Peyer's patch (tissue), 4 donors: ENCODE data around the gene MRI1. TPM values are rescaled to one million over a fixed set of nuclear protein-coding genes. Genes with fewer than 3 reads are reported as not detected.
A peak's percentile ranks its signal among the peaks of the same experiment; 100 is the strongest.
"Not testable (repeated sequence)": the region's sequence is repeated elsewhere in the genome, so short reads cannot be mapped to it uniquely, and the experiment has no call there.

Source experiments
- DNase-seq, 3 donors: peaks; one replicate each; pipeline ENCODE4 v3.0.0-alpha.2; 2017 to 2019
- H3K27ac ChIP-seq, 4 donors: fragments of 200-600 bp; sonication (generic); one replicate each; pipeline ENCODE4 v1.5.1; 2016 to 2019
- H3K27me3 ChIP-seq, 2 donors: fragments of 200-600 bp; sonication (generic); one replicate each; pipeline ENCODE4 v1.5.1; 2019
- H3K36me3 ChIP-seq, 3 donors: fragments of 200-600 bp; sonication (generic); one replicate each; pipeline ENCODE4 v1.5.1; 2016 to 2019
- H3K4me1 ChIP-seq, 4 donors: fragments of 200-600 bp; sonication (generic); one replicate each; pipeline ENCODE4 v1.5.1; 2016 to 2019
- H3K4me3 ChIP-seq, 4 donors: fragments of 200-600 bp; sonication (generic); 1 replicate in 3 of 4; 2 replicates in 1 of 4; pipeline ENCODE4 v1.5.1; 2016 to 2019; ENCODE audit warnings: mild to moderate bottlenecking in 1 of 4
- H3K9me3 ChIP-seq, 4 donors: fragments of 200-600 bp; sonication (generic); one replicate each; pipeline ENCODE4 v1.5.1; 2016 to 2019; ENCODE audit warnings: mild to moderate bottlenecking in 1 of 4
- POLR2A ChIP-seq, 2 donors: fragments of 450-650 bp; IDR thresholded peaks; one replicate each; pipeline ENCODE4 v1.5.1; 2017; ENCODE audit warnings: antibody characterized with exemption in 2 of 2, mild to moderate bottlenecking in 2 of 2, moderate library complexity in 2 of 2
- total RNA-seq, 4 donors: library from RNA; depleted of rRNA; stranded (reverse); fragments of >200 nt; gene quantifications; one replicate each; pipeline ENCODE4 v1.1.0, GENCODE V29; 2016
- TF ChIP-seq, protein P1 (sequence below), 6 experiments: fragments of 450-650 bp in 4 of 6; fragments of 200-600 bp in 2 of 6; sonication (generic) in 1 of 6; IDR thresholded peaks; one replicate each; pipeline ENCODE4 v1.5.1; 2017 to 2019; ENCODE audit warnings: antibody characterized with exemption in 6 of 6, mild to moderate bottlenecking in 3 of 6, moderate library complexity in 1 of 6

Gene MRI1
- total RNA-seq, 4 donors from 2014 or later, result 59.2 to 126 (median 95.7) TPM

DNA sequence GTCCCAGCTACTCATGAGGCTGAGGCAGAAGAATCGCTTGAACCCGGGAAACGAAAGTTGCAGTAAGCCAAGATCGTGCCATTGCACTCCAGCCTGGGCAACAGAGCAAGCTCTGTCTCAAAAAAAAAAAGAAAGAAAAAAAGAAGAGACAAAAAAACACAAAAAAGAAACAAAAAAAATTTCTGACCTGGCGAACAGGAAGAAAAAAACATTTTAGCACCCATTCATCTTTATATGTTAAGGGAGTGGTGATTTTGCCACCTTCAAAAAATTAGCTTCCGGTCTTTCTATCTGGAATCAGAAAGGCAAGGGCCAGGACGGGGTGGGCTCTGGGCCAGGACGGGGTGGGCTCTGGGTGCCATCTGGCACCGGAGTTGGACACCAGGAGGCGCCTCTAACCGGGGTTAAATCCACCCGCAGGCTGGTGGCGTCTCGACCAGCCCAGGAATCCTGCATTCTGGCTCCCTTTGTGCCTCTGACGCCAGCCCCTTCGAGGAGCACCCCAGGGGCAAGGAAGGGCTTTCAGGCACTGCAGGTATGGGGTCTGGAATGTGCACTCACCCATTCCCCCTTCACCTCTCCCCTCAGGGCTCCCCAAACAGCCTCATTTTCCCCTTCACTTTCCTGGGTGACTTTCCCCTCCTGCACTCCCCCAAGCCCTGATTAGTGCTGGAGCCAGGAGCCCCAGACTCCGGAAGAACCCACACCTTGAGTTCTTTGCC is 20.6 kb downstream of the MRI1 start:
- peaks cover 0 to 36% (median 22%) of the 10 kb centered on the region in 4 donors for H3K4me1 ChIP-seq
- TF ChIP-seq, protein P1, sequence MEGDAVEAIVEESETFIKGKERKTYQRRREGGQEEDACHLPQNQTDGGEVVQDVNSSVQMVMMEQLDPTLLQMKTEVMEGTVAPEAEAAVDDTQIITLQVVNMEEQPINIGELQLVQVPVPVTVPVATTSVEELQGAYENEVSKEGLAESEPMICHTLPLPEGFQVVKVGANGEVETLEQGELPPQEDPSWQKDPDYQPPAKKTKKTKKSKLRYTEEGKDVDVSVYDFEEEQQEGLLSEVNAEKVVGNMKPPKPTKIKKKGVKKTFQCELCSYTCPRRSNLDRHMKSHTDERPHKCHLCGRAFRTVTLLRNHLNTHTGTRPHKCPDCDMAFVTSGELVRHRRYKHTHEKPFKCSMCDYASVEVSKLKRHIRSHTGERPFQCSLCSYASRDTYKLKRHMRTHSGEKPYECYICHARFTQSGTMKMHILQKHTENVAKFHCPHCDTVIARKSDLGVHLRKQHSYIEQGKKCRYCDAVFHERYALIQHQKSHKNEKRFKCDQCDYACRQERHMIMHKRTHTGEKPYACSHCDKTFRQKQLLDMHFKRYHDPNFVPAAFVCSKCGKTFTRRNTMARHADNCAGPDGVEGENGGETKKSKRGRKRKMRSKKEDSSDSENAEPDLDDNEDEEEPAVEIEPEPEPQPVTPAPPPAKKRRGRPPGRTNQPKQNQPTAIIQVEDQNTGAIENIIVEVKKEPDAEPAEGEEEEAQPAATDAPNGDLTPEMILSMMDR (IDR thresholded peaks at IDR 0.05), result peak; percentile 41 to 71 (median 70)
- TF ChIP-seq POLR2A (IDR thresholded peaks at IDR 0.05), result no peak
- DNase-seq, result peak; percentile 71 to 88 (median 83)

DNA sequence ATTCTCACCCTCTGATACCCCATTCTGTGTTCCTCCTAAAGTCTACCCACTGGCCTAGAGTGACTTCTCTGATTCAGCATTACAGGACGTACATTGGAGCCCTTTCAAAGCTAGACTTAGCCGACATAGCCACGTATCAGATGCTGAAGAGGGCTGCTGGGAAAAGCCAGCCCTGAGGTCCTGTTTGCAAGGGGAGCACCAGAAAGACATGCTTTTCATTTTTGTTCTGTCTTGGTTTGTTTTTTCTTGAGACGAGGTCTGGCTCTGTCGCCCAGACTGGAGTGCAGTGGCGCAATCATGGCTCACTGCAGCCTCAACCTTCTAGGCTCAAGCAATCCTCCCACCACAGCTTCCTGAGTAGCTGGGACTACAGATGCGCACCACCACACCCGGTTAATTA is 24.7 kb downstream of the MRI1 start:
- peak in 2 of 3 donors; percentile 66 to 77 for DNase-seq

More for the DNA sequence above, 20.6 kb downstream of the MRI1 start:
- H3K4me3 ChIP-seq, result peak overlapping the region in 1 of 4 donors; percentile 15
- H3K36me3 ChIP-seq, result no peaks in the 10 kb centered on the region
- peak overlapping the region in 1 of 4 donors; percentile 47 for H3K27ac ChIP-seq
- H3K9me3 ChIP-seq, result no peaks in the 10 kb centered on the region
- no peaks in the 10 kb centered on the region for H3K27me3 ChIP-seq

DNA sequence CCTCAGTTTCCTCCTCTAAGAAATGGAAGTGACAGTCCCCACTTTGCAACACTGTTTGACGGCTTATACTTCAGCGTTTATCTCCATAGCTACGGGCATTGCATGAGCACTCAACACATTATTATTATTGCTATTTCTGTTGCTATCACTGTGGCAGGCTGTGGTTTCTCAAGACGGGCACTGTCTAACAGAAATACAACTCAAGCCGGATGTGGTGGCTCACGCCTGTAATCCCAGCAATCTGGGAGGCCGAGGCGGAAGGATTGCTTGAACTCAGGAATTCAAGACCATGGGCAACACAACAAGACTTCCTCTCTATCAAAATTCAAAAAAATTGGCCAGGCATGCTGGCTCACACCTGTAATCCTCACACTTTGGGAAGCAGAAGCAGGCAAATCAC is 26.0 kb downstream of the MRI1 start:
- TF ChIP-seq, protein P1 (IDR thresholded peaks at IDR 0.05), result no peak
- no peak for TF ChIP-seq POLR2A (IDR thresholded peaks at IDR 0.05)
- no peaks in the 10 kb centered on the region for H3K36me3 ChIP-seq
- DNase-seq, result no peak
- H3K27me3 ChIP-seq, result no peaks in the 10 kb centered on the region
- no peak overlapping the region for H3K4me3 ChIP-seq
- H3K27ac ChIP-seq, result peak overlapping the region in 1 of 4 donors; percentile 74
- peaks cover 0 to 19% (median 16%) of the 10 kb centered on the region in 4 donors for H3K4me1 ChIP-seq
- no peaks in the 10 kb centered on the region for H3K9me3 ChIP-seq

More for the DNA sequence above, 24.7 kb downstream of the MRI1 start:
- TF ChIP-seq, protein P1 (IDR thresholded peaks at IDR 0.05), result no peak
- no peak for TF ChIP-seq POLR2A (IDR thresholded peaks at IDR 0.05)
- H3K4me3 ChIP-seq, result no peak overlapping the region
- H3K9me3 ChIP-seq, result no peaks in the 10 kb centered on the region
- H3K27me3 ChIP-seq, result no peaks in the 10 kb centered on the region
- H3K4me1 ChIP-seq, result peaks cover 0 to 23% (median 22%) of the 10 kb centered on the region in 4 donors
- H3K27ac ChIP-seq, result peak overlapping the region; percentile 28 to 78 (median 61)
- no peaks in the 10 kb centered on the region for H3K36me3 ChIP-seq

DNA sequence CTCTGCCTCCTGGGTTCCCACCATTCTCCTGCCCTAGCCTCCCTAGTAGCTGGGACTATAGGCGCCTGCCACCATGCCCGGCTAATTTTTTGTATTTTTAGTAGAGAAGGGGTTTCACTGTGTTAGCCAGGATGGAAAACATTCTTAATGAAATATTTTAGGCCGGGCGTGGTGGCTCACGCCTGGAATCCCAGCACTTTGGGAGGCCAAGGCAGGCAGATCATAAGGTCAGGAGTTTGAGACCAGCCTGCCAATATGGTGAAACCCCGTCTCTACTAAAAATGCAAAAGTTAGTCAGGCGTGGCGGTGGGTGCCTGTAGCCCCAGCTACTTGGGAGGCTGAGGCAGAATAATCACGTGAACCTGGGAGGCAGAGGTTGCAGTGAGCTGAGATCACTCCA is 29.0 kb downstream of the MRI1 start:
- H3K4me3 ChIP-seq, H3K36me3 ChIP-seq, DNase-seq, H3K9me3 ChIP-seq, H3K27me3 ChIP-seq: not testable (repeated sequence)
- Histone ChIP-seq H3K27ac (peak overlapping the region in 1 of 4 donors; percentile 93), H3K4me1 (peaks cover 0 to 32% (median 23%) of the 10 kb centered on the region in 4 donors)

DNA sequence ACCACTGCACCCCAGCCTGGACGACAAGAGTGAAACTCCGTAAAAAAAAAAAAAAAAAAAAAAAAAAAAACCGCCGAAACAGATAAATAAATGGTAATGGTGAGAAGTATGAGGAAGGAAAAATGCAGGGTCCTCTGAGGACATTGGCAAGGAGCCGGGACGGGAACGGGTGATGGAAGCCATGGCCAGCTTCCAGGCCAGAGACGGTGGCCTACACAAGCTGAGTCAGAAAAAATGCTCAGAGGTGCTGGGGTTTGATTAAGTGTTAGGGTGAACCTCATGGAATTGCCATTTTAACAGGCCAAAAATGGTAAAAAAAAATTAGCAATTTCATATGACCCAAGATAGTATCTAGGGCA is 30.1 kb downstream of the MRI1 start:
- TF ChIP-seq POLR2A (IDR thresholded peaks at IDR 0.05), result no peak
- TF ChIP-seq, protein P1 (IDR thresholded peaks at IDR 0.05), result no peak
- Histone ChIP-seq H3K27me3 (no peaks in the 10 kb centered on the region), H3K9me3 (no peaks in the 10 kb centered on the region), H3K4me1 (peaks cover 0 to 23% (median 13%) of the 10 kb centered on the region in 4 donors), H3K36me3 (no peaks in the 10 kb centered on the region), H3K27ac (peak overlapping the region; percentile 77 to 93 (median 92)), H3K4me3 (peak overlapping the region; percentile 81 to 100 (median 96))
- DNase-seq, result peak; percentile 45 to 80 (median 66)
